MM.1S (cell line): ENCODE measurements around the gene EML6.

ENCODE experiments used
- DNase-seq: peaks from one replicate; pipeline ENCODE4 v3.0.0-alpha.2; 2015
- H2AFZ ChIP-seq: fragments of 300-600 bp; sonication (generic); 2 replicates; pipeline ENCODE4 v1.6.0; 2016; ENCODE audit warnings: antibody characterized with exemption, low read length
- H3F3A ChIP-seq: fragments of 300-600 bp; sonication (generic); 2 replicates; pipeline ENCODE4 v1.6.1; 2016; ENCODE audit warnings: mild to moderate bottlenecking, antibody characterized with exemption, low read length, moderate library complexity, mixed read lengths; ENCODE audit not compliant: insufficient read depth
- H3K27ac ChIP-seq: fragments of 300-600 bp; sonication (generic); 2 replicates; pipeline ENCODE4 v1.5.1; 2016; ENCODE audit warnings: mild to moderate bottlenecking, low read length
- H3K27me3 ChIP-seq: fragments of 300-600 bp; sonication (generic); replicated peaks from 2 replicates; pipeline ENCODE4 v1.6.0; 2016; ENCODE audit warnings: low read length; ENCODE audit not compliant: insufficient read depth
- H3K36me3 ChIP-seq: fragments of 300-600 bp; sonication (generic); replicated peaks from 2 replicates; pipeline ENCODE4 v1.6.1; 2016; ENCODE audit warnings: mild to moderate bottlenecking, low read length, mixed read lengths; ENCODE audit not compliant: insufficient read depth
- H3K4me1 ChIP-seq: fragments of 300-600 bp; sonication (generic); 2 replicates; pipeline ENCODE4 v1.6.1; 2016; ENCODE audit warnings: low read length, mixed read lengths
- H3K4me2 ChIP-seq: fragments of 300-600 bp; sonication (generic); 2 replicates; pipeline ENCODE4 v1.6.0; 2016; ENCODE audit warnings: low read depth, low read length
- H3K4me3 ChIP-seq: fragments of 300-600 bp; sonication (generic); 2 replicates; pipeline ENCODE4 v1.5.1; 2016; ENCODE audit warnings: low read length, mixed read lengths
- H3K79me2 ChIP-seq: fragments of 300-600 bp; sonication (generic); 2 replicates; pipeline ENCODE4 v1.6.1; 2016; ENCODE audit warnings: mixed run types, low read length, mixed read lengths
- H3K9ac ChIP-seq: fragments of 300-600 bp; sonication (generic); 2 replicates; pipeline ENCODE4 v1.6.1; 2016; ENCODE audit warnings: low read length, mixed read lengths
- H3K9me2 ChIP-seq: fragments of 300-600 bp; sonication (generic); replicated peaks from 2 replicates; pipeline ENCODE4 v1.6.1; 2016; ENCODE audit warnings: mild to moderate bottlenecking, low read length, mixed read lengths; ENCODE audit not compliant: insufficient read depth
- H3K9me3 ChIP-seq: fragments of 300-600 bp; sonication (generic); replicated peaks from 2 replicates; pipeline ENCODE4 v1.6.1; 2016; ENCODE audit warnings: mild to moderate bottlenecking, low read length, mixed read lengths; ENCODE audit not compliant: insufficient read depth
- H4K20me1 ChIP-seq: fragments of 300-600 bp; sonication (generic); 2 replicates; pipeline ENCODE4 v1.6.1; 2016; ENCODE audit warnings: mild to moderate bottlenecking, low read length, moderate library complexity, mixed read lengths; ENCODE audit not compliant: insufficient read depth
- CTCF ChIP-seq: fragments of 300-600 bp; sonication (generic); IDR thresholded peaks from 2 replicates; pipeline ENCODE4 v1.5.1; 2016; ENCODE audit warnings: antibody characterized with exemption, low read length, mixed read lengths
- EZH2 ChIP-seq: fragments of 300-600 bp; sonication (generic); optimal IDR thresholded peaks from 2 replicates; pipeline ENCODE3; 2017; ENCODE audit warnings: low read depth, mild to moderate bottlenecking, antibody characterized with exemption, low read length, mixed read lengths
- EZH2phosphoT487 ChIP-seq: fragments of 300-600 bp; sonication (generic); IDR thresholded peaks from 2 replicates; pipeline ENCODE4 v1.6.1; 2018; ENCODE audit warnings: antibody characterized with exemption, low read length

The EML6 gene

GRCh38 chr2:54963476-54963875 is 240.0 kb downstream of the EML6 start:
- no peaks in the 10 kb centered on the region for H3K9me2 ChIP-seq
- no peak for DNase-seq
- no peak overlapping the region for H3K27ac ChIP-seq
- peaks cover 15% of the 10 kb centered on the region for H3F3A ChIP-seq
- H4K20me1 ChIP-seq, result no peaks in the 10 kb centered on the region
- H3K27me3 ChIP-seq, result no peaks in the 10 kb centered on the region
- H3K9me3 ChIP-seq, result no peaks in the 10 kb centered on the region
- no peak overlapping the region for H3K4me3 ChIP-seq
- TF ChIP-seq EZH2phosphoT487, result no peak
- TF ChIP-seq CTCF, result no peak
- TF ChIP-seq EZH2, result no peak
- no peaks in the 10 kb centered on the region for H3K79me2 ChIP-seq
- no peak overlapping the region for H3K4me2 ChIP-seq
- peaks cover 21% of the 10 kb centered on the region for H3K4me1 ChIP-seq
- no peaks in the 10 kb centered on the region for H3K36me3 ChIP-seq
- no peak overlapping the region for H3K9ac ChIP-seq
- H2AFZ ChIP-seq, result no peak overlapping the region

GRCh38 chr2:54964271-54964670 is 240.8 kb downstream of the EML6 start:
- no peaks in the 10 kb centered on the region for H3K36me3 ChIP-seq
- no peaks in the 10 kb centered on the region for H3K79me2 ChIP-seq
- H3K4me2 ChIP-seq, result no peak overlapping the region
- no peak overlapping the region for H3K27ac ChIP-seq
- no peak for TF ChIP-seq EZH2
- no peak for TF ChIP-seq CTCF
- TF ChIP-seq EZH2phosphoT487, result no peak
- DNase-seq, result no peak
- no peaks in the 10 kb centered on the region for H3K27me3 ChIP-seq
- no peaks in the 10 kb centered on the region for H3K9me3 ChIP-seq
- peaks cover 15% of the 10 kb centered on the region for H3F3A ChIP-seq
- H4K20me1 ChIP-seq, result no peaks in the 10 kb centered on the region
- no peak overlapping the region for H3K9ac ChIP-seq
- H3K9me2 ChIP-seq, result no peaks in the 10 kb centered on the region
- H3K4me3 ChIP-seq, result no peak overlapping the region
- no peak overlapping the region for H2AFZ ChIP-seq
- peaks cover 21% of the 10 kb centered on the region for H3K4me1 ChIP-seq

GRCh38 chr2:54964816-54965215 is 241.4 kb downstream of the EML6 start:
- no peak overlapping the region for H3K4me3 ChIP-seq
- DNase-seq, result no peak
- H3K4me1 ChIP-seq, result peaks cover 21% of the 10 kb centered on the region
- peaks cover 15% of the 10 kb centered on the region for H3F3A ChIP-seq
- H3K27ac ChIP-seq, result no peak overlapping the region
- H3K9me3 ChIP-seq, result no peaks in the 10 kb centered on the region
- no peak overlapping the region for H3K4me2 ChIP-seq
- H3K9me2 ChIP-seq, result no peaks in the 10 kb centered on the region
- no peaks in the 10 kb centered on the region for H3K36me3 ChIP-seq
- TF ChIP-seq CTCF, result no peak
- TF ChIP-seq EZH2, result no peak
- no peak for TF ChIP-seq EZH2phosphoT487
- no peaks in the 10 kb centered on the region for H4K20me1 ChIP-seq
- H3K9ac ChIP-seq, result no peak overlapping the region
- no peak overlapping the region for H2AFZ ChIP-seq
- no peaks in the 10 kb centered on the region for H3K27me3 ChIP-seq
- no peaks in the 10 kb centered on the region for H3K79me2 ChIP-seq
